HG02938 (cell line): Measurements from ENCODE around the gene SCN5A.

ENCODE experiments used
- ATAC-seq: cut with Tn5 transposase; IDR thresholded peaks from one replicate; pipeline ENCODE4 v1.9.1; 2021; ENCODE audit warnings: mild to moderate bottlenecking, moderate library complexity; ENCODE audit not compliant: unreplicated experiment

Gene SCN5A

GRCh38 chr3:38545983-38546382 is 103.5 kb downstream of the SCN5A start:
- no peak for ATAC-seq

DNA sequence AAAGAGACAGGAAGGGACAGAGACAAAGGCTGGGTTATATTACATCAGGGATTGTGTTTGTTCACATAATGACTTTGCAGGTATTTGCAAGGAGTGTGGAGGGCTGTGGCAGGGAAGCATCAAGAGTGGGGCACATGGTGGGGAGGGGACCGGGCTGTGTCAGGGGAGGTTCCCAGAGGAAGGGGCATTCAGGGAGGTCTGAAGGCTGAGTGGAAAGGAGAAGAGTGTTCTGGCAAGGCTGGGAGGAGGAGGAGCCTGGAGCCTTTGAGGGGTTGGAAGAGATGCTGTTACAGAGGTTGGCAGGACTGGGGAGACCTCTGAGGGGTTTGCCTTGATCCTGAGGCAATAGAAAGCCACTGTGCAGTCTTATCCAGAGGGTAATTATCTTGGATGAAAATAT is 103.9 kb downstream of the SCN5A start:
- no peak for ATAC-seq

GRCh38 chr3:38544926-38545325 is 104.6 kb downstream of the SCN5A start:
- ATAC-seq: no peak

DNA sequence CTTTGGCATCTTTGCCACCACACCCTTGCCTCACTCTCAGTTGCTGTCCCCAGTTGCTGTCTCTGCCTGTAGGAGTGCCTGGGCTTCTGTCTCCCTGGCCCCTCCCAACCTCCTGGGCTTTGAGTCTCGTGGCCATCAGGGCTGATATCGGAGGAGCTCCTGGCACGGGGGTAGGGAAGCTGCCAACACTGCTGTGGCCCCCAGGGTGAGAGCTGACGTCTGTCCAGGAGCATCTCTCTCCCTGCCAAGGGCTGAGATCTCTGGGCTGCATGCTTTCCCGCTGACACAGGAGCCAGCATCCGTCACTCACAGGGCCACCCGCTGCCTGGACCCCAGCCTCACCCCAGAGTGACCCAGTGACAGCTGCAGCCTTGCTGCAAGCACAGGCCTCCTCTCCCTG is 105.9 kb downstream of the SCN5A start:
- no peak for ATAC-seq

DNA sequence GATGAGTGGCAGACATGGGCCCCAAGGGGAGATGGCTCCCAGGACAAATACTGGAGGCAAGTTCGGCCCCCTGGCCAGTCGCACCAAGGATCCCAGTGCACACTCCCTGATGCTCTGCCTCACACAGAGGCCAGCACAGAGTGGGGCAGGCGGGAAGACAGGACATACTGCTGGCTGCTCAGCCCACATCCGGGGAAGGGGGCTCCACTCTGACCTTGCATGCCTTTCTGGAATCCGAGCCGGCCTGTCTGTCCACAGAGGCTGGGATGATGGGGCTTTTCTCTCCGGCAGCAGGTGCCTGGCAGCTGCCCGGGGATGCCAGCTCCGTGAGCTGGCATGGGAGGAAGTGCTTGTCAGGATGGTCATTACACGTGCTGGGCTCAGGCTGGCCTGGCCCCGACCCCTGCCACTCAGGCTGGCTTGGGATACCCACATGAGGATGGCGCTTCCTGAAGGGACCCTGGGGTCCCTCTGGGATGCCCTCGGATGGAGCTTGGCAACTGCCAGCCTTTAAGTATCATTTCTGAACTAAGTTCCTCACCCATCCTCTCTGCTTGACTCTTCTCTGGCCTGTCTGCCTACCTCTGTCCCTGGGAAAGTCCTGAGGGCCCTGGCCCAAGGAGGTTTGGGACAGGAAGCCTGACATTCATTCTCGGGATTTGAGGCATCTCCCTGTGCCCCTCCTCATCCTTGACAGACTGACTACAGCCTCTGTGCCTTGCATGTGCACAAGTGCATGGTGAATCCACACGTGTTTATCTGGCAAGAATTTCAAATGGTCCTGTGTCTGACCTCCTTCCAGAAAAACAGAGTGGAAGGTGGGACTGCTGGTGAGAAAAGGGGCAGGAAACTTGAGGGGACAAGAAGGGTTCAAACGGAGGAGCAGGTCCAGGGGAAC is 106.8 kb downstream of the SCN5A start:
- ATAC-seq: no peak

DNA sequence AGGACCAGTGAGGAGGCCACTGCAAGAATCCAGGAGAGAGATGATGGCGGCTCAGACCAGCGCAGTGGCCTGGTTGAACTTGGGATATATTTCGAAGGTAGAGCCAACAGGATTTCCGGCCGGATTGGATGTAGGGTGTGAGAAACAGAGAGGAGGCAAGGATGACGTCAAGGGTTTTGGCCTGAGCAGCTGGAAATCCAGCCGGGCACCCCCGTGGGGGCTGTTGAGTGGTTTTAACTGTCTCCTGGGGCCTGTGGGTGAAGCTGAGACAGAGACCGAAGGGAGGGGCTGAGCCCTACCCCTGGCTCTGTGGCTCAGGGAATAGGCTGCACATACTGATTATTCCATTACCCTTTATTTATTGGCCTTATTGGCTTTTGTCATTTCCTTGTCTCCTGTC is 107.7 kb downstream of the SCN5A start:
- ATAC-seq: no peak

DNA sequence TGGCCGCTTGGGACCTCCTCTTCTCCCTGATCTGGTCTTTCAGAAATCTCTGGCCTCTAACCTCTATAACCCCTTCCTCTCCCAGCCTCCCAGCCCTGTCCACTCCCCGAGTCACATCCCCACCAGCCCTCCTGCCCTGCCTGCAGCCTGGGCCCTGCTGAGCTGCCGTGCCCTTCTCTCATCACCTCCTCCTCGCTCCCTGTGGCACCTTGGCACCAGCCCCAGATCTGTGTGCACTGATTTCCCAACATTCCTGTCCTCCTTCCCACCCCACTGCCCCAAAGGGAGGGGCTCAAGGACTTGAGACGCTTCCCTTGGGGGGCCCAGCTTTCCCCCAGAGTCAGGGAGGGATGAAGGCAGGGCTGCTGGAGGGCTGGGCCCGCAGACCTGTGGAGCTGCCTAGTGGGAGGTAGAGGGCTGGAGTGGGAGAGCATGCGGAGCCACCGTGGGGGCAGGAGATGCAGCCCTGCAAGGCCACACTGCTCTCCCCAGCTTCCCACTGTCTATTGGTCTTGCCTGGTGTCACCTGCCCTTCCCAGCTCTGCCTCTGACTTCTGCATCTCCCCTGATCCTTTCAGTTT is 110.6 kb downstream of the SCN5A start:
- no peak for ATAC-seq

DNA sequence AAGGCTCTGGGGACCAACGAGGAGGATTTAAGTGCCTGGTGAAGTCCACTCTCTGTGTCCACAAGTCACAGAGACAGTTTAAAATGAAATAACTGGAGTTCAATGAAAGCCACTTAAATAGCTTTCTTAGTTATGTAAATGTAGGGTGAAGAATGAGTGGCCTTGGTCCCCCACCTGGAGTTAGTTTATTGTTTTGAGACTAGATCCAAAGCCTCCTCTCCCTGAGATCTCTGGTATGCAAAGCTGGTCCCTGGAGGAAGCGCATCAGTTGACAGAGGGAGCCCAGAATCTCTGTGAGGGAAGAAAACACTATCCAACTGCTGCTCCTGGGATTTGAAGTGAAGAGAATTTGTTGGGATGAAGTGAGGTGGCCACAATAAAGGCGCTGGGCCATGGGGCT is 112.8 kb downstream of the SCN5A start:
- no peak for ATAC-seq

DNA sequence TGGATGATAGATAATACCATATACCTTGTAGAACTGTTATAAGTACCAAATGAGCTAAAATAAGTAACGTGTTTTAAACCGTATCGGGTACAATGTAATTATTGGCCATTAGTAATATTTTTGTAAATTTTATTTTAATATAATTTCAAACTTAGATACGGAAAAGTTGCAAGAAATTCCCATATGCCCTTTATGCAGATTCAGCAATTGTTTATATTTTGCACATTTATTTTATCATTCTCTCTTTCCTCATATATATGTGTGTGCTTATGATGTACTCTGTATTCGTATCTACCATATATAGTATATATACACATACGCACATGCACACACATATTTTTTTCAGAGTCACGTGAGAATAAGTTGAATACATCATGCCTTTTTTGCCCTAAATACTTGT is 114.9 kb downstream of the SCN5A start:
- ATAC-seq: no peak

- no peak for ATAC-seq
Observed at GRCh38 chr3:38534180-38534579, 115.3 kb downstream of the SCN5A start.

DNA sequence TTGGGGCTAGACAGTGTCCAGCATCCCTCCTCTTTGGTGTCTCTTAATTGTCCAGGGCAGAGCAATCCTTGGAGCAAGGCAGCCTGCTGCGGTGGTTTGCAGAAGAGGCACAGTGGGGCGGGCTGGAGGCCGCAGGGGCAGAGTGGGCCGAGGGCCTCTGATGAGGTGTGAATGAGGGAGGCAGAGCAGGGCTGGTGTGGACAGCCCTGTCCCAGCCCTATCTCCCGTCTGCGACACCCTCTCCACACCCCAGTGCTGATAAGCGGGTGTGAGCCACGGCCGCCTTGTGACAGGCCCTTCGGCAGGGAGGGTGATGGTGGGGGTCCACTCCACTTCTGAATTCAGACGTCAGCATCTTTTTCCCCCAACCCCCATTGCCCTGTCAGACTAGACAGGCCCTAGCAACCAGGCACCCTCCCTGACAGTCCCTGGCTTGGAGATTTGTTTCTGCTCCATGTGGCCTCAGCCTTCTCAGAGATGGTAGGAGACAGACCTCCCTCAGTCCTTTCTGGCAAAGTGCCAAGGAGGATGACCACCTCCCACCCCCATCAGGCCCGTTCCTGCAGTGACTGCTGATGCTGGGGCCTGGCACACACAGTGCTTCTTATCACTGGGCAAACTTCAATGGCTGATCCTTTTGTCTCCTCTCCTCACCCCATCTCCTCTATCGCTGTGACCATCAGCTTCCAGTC is 116.1 kb downstream of the SCN5A start:
- no peak for ATAC-seq

- ATAC-seq: no peak
Observed at GRCh38 chr3:38532529-38532928, 117.0 kb downstream of the SCN5A start.

DNA sequence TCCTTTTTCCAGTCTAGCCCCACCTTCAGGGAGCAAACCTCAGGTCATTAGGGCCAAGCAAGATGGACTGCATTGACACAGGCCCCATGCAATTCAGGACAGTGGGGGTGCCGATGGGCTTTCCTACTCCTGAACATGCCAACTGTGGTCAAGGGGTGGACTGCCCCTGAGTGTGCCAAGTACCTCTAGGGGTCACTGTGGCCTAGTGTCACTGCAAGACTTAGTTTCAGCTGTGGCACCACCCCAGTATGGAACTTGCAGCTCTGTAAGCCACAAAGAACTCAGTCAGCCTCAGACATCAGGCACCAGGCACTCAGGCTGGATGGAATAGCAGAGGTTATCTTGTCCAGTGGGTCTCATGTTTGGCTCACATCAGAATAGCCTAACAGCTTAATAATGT is 121.0 kb downstream of the SCN5A start:
- no peak for ATAC-seq

GRCh38 chr3:38526792-38527191 is 122.7 kb downstream of the SCN5A start:
- ATAC-seq: no peak

DNA sequence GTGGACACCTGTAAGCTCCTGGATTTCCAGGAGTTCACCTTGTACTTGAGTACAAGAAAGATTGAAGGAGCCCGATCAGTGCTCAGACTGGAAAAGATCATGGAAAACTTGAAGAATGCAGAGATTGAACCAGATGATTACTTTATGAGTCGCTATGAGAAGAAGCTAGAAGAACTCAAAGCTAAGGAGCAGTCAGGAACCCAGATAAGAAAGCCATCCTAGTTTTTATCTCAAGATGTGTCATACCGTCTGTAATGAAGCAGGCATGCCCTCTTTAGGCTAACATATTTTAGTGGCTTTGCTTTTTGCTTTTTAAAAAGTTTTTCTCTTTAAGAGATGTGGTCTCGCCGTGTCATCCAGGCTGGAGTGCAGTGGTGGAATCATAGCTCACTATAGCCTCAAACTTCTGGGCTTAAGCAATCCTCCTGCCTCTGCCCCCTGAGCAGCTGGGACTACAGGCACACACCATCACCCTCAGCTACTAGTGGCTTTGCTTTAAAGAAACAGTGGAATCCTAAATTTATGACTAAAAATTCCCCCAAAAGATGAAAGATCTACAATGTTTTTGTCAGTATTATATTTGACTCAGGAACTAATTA is 125.2 kb downstream of the SCN5A start:
- no peak for ATAC-seq

GRCh38 chr3:38522002-38522401 is 127.5 kb downstream of the SCN5A start:
- no peak for ATAC-seq

GRCh38 chr3:38521391-38521987 is 128.0 kb downstream of the SCN5A start:
- no peak for ATAC-seq

- ATAC-seq: no peak
Observed at GRCh38 chr3:38519651-38520050, 129.8 kb downstream of the SCN5A start.

DNA sequence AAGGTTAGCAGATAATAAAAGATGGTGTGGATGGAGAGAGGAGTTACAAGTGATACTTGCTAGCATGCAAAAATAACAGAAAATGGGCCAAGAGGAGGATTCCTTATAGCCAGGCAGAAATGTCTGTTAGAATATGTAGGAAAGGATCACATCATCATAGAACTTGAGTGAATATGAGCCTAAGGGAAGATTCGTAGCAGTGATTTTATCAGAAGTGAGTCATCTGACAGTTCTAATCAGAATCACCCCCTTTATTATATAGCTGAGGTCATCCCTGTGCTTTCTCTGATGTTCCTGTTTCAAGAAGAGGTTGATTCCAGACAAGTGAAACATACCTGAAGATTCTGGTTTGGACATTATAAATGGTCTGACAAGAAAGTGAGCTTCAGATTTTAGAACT is 130.5 kb downstream of the SCN5A start:
- no peak for ATAC-seq

DNA sequence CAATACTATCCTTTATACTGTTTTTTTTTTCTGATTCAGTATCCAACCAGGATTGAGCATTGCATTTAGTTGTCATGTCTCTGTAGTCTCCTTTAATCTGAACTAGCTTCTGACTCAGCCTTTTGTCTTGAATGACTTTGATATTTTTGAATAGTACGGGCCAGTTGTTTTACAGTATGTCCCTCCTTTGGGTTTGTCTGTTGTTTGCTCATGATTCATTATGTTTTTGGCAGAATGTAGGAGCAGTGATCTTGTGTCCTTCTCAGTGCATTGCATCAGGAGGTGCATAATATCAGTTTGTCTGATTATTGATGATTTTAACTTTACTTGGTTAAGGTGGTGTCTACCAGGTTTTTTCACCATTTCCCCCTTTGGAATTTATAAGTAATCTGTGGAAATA is 132.8 kb downstream of the SCN5A start:
- ATAC-seq: no peak

- ATAC-seq: no peak
Observed at GRCh38 chr3:38515367-38515766, 134.1 kb downstream of the SCN5A start.
